Skin epidermis (tissue), 12 donors: ENCODE results near the gene TGFB1.
"Not testable (repeated sequence)": the region's sequence is repeated elsewhere in the genome, so short reads cannot be mapped to it uniquely, and the experiment has no call there.

Experiments used
- H3K27ac ChIP-seq, 21 experiments: fragments of 200-600 bp; sonication (generic) in 11 of 21; one replicate each; pipeline ENCODE4 v1.5.0; 2020; ENCODE audit warnings: mild to moderate bottlenecking in 3 of 21, inconsistent platforms in 2 of 21, moderate library complexity in 2 of 21
- H3K4me3 ChIP-seq, 7 experiments: fragments of 200-600 bp; sonication (generic) in 2 of 7; one replicate each; pipeline ENCODE4 v1.5.0; 2020; ENCODE audit warnings: inconsistent platforms in 2 of 7, mild to moderate bottlenecking in 2 of 7, moderate library complexity in 1 of 7

Gene TGFB1

GRCh38 chr19:41372501-41372900 is 18.8 kb upstream of the TGFB1 start:
- Histone ChIP-seq H3K27ac (no peak overlapping the region), H3K4me3 (no peak overlapping the region)

- no peak overlapping the region for H3K27ac ChIP-seq
Observed at GRCh38 chr19:41371541-41371940, 17.8 kb upstream of the TGFB1 start.

GRCh38 chr19:41371119-41371518 is 17.4 kb upstream of the TGFB1 start:
- not testable (repeated sequence) for H3K4me3 ChIP-seq, H3K27ac ChIP-seq

More at GRCh38 chr19:41371541-41371940, 17.8 kb upstream of the TGFB1 start:
- H3K4me3 ChIP-seq = no peak overlapping the region

- no peak overlapping the region for H3K4me3 ChIP-seq
- H3K27ac ChIP-seq = no peak overlapping the region
Observed at GRCh38 chr19:41369769-41370168, 16.0 kb upstream of the TGFB1 start.

GRCh38 chr19:41367848-41368301 is 14.2 kb upstream of the TGFB1 start:
- peak overlapping the region in 19 of 21 experiments; percentile 4 to 75 (median 53) for H3K27ac ChIP-seq

GRCh38 chr19:41366089-41366488 is 12.4 kb upstream of the TGFB1 start:
- Histone ChIP-seq H3K27ac (peak overlapping the region in 1 of 21 experiments; percentile 45), H3K4me3 (no peak overlapping the region)

More at GRCh38 chr19:41367848-41368301, 14.2 kb upstream of the TGFB1 start:
- no peak overlapping the region for H3K4me3 ChIP-seq

- H3K27ac ChIP-seq = peak overlapping the region; percentile 61 to 99 (median 97)
- H3K4me3 ChIP-seq = peak overlapping the region; percentile 40 to 76 (median 64)
Observed at GRCh38 chr19:41364524-41365391, 11.0 kb upstream of the TGFB1 start.

GRCh38 chr19:41363753-41364523 is 10.2 kb upstream of the TGFB1 start, which contains the start of gene B9D2:
TSS of gene B9D2 (minus strand) at chr19:41364149. CDS start at chr19:41363519, 630 bp downstream.
- peak within 1 kb of the TSS; percentile 40 to 76 (median 64) for H3K4me3 ChIP-seq

GRCh38 chr19:41363371-41363752 is 9.6 kb upstream of the TGFB1 start:
- H3K4me3 ChIP-seq = peak overlapping the region; percentile 40 to 76 (median 64)
- H3K27ac ChIP-seq = peak overlapping the region in 20 of 21 experiments; percentile 31 to 99 (median 97)

More at GRCh38 chr19:41363753-41364523, 10.2 kb upstream of the TGFB1 start, which contains the start of gene B9D2:
- H3K27ac ChIP-seq = peak within 1 kb of the TSS; percentile 71 to 99 (median 97)

GRCh38 chr19:41362143-41362847 is 8.6 kb upstream of the TGFB1 start:
- H3K4me3 ChIP-seq = no peak overlapping the region
- peak overlapping the region in 9 of 21 experiments; percentile 3 to 99 (median 90) for H3K27ac ChIP-seq

GRCh38 chr19:41359741-41360140 is 6.0 kb upstream of the TGFB1 start:
- Histone ChIP-seq H3K4me3 (no peak overlapping the region), H3K27ac (no peak overlapping the region)

- Histone ChIP-seq H3K27ac (peak overlapping the region in 11 of 21 experiments; percentile 1 to 80 (median 27)), H3K4me3 (no peak overlapping the region)
Observed at GRCh38 chr19:41357746-41358145, 4.0 kb upstream of the TGFB1 start.

GRCh38 chr19:41356984-41357739 is 3.4 kb upstream of the TGFB1 start:
- H3K4me3 ChIP-seq = no peak overlapping the region
- peak overlapping the region in 11 of 21 experiments; percentile 1 to 80 (median 33) for H3K27ac ChIP-seq

GRCh38 chr19:41355802-41356201 is 2.1 kb upstream of the TGFB1 start:
- peak overlapping the region in 7 of 21 experiments; percentile 17 to 90 (median 42) for H3K27ac ChIP-seq
- H3K4me3 ChIP-seq = no peak overlapping the region

GRCh38 chr19:41355035-41355434 is 1.3 kb upstream of the TGFB1 start:
- Histone ChIP-seq H3K4me3 (no peak overlapping the region), H3K27ac (peak overlapping the region in 8 of 21 experiments; percentile 0 to 92 (median 30))

GRCh38 chr19:41354343-41354953 is 726 bp upstream of the TGFB1 start:
- H3K27ac ChIP-seq = peak overlapping the region in 20 of 21 experiments; percentile 54 to 96 (median 89)
- H3K4me3 ChIP-seq = peak overlapping the region in 6 of 7 experiments; percentile 54 to 96 (median 78)

- Histone ChIP-seq H3K27ac (peak overlapping the region; percentile 54 to 96 (median 90)), H3K4me3 (peak overlapping the region; percentile 54 to 96 (median 82))
Observed at GRCh38 chr19:41352609-41353465, 885 bp downstream of the TGFB1 start.
